Neural progenitor cell (in vitro differentiated cells): ENCODE results near the gene BCAS1.

ENCODE experiments used
- EZH2phosphoT487 ChIP-seq: fragments of 200-600 bp; sonication (generic); IDR thresholded peaks from 2 replicates; pipeline ENCODE4 v1.6.1; 2017; ENCODE audit warnings: antibody characterized with exemption
- TF ChIP-seq, protein P1 (sequence below): fragments of 200-600 bp; sonication (generic); IDR thresholded peaks from 2 replicates; pipeline ENCODE4 v1.5.1; 2017; ENCODE audit warnings: antibody characterized with exemption, mild to moderate bottlenecking

DNA sequence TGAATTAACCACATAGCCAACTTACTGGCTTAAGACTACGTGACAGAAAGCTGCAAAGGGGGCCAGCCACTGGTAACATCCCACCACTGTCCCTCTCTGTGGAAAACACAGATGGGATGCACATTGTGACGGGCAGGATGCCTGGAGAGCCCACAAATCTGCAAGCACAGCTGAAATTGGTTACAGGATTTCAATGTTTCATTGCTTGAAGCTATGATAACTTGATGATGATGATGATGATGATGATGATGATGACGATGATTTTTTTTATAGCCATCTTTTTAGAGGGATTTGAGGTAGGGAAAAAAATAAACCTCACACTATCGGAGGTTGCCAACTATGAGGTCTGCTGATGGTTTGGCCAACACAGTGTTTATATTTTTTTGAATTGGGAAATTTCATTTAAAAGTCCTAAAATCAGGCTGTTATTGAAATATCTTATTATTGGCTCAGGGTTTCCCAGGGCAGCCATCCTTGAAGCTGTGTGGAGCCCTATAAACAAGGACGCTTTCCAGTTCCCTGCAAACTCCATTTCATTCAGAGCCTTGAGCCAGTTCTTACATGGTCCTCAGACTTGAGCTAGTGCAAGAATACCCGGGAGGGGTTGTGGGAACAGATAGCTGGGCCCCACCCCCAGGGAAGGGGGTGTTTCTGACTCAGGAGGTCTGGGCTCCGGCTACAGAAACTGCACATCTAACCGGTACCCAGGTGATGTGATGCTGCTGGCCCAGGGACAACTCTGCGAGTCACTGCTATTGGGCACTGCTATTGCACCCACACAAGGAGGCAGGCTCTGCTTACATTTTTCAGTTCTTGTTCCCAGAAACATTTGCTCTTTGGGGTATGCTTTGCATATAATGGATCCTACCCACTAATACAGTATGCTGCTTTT is 27.1 kb downstream of the BCAS1 start:
- no peak for TF ChIP-seq EZH2phosphoT487
- TF ChIP-seq, protein P1, sequence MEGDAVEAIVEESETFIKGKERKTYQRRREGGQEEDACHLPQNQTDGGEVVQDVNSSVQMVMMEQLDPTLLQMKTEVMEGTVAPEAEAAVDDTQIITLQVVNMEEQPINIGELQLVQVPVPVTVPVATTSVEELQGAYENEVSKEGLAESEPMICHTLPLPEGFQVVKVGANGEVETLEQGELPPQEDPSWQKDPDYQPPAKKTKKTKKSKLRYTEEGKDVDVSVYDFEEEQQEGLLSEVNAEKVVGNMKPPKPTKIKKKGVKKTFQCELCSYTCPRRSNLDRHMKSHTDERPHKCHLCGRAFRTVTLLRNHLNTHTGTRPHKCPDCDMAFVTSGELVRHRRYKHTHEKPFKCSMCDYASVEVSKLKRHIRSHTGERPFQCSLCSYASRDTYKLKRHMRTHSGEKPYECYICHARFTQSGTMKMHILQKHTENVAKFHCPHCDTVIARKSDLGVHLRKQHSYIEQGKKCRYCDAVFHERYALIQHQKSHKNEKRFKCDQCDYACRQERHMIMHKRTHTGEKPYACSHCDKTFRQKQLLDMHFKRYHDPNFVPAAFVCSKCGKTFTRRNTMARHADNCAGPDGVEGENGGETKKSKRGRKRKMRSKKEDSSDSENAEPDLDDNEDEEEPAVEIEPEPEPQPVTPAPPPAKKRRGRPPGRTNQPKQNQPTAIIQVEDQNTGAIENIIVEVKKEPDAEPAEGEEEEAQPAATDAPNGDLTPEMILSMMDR: no peak
